GM23338 (cell line): ENCODE data around the gene FBXO24. TPM values are rescaled to one million over a fixed set of nuclear protein-coding genes. Genes with fewer than 3 reads are reported as not detected.
A peak's percentile ranks its signal among the peaks of the same experiment; 100 is the strongest.
"Not testable (repeated sequence)": the region's sequence is repeated elsewhere in the genome, so short reads cannot be mapped to it uniquely, and the experiment has no call there.

Source experiments
- ATAC-seq: fragments of 200-7000 bp; cut with Tn5 transposase; 3 replicates; pipeline ENCODE4 v1.9.1; 2020
- DNase-seq: peaks from one replicate; pipeline ENCODE4 v3.0.0-alpha.2; 2015; ENCODE audit warnings: low spot score
- H2AFZ ChIP-seq: fragments of 200-600 bp; sonication (generic); 2 replicates; pipeline ENCODE4 v1.8.0; 2016; ENCODE audit warnings: antibody characterized with exemption, mild to moderate bottlenecking, moderate library complexity
- H3F3A ChIP-seq: fragments of 200-600 bp; sonication (generic); replicated peaks from 2 replicates; pipeline ENCODE4 v1.8.0; 2017; ENCODE audit warnings: antibody characterized with exemption, mixed run types, low read depth
- H3K27ac ChIP-seq: fragments of 200-600 bp; sonication (generic); 2 replicates; pipeline ENCODE4 v1.6.1; 2016; ENCODE audit warnings: low read depth
- H3K27me3 ChIP-seq: fragments of 200-600 bp; sonication (generic); 2 replicates; pipeline ENCODE4 v1.8.0; 2016; ENCODE audit warnings: mild to moderate bottlenecking, mixed run types, moderate library complexity; ENCODE audit not compliant: insufficient read depth
- H3K36me3 ChIP-seq: fragments of 200-600 bp; sonication (generic); 2 replicates; pipeline ENCODE4 v1.8.0; 2016; ENCODE audit warnings: mild to moderate bottlenecking; ENCODE audit not compliant: insufficient read depth
- H3K4me1 ChIP-seq: fragments of 200-600 bp; sonication (generic); 2 replicates; pipeline ENCODE4 v1.8.0; 2016; ENCODE audit warnings: mild to moderate bottlenecking, moderate library complexity; ENCODE audit not compliant: insufficient read depth
- H3K4me2 ChIP-seq: fragments of 200-600 bp; sonication (generic); 2 replicates; pipeline ENCODE4 v1.7.1; 2017; ENCODE audit warnings: mixed run types
- H3K4me3 ChIP-seq: fragments of 200-600 bp; sonication (generic); 2 replicates; pipeline ENCODE4 v1.6.1; 2016; ENCODE audit warnings: mixed run types
- H3K79me2 ChIP-seq: fragments of 200-600 bp; sonication (generic); replicated peaks from 2 replicates; pipeline ENCODE4 v1.8.0; 2017; ENCODE audit warnings: mild to moderate bottlenecking; ENCODE audit not compliant: insufficient read depth
- H3K9me2 ChIP-seq: fragments of 200-600 bp; sonication (generic); 2 replicates; pipeline ENCODE4 v1.8.0; 2017; ENCODE audit not compliant: insufficient read depth
- H4K20me1 ChIP-seq: fragments of 200-600 bp; sonication (generic); replicated peaks from 2 replicates; pipeline ENCODE4 v1.8.0; 2017; ENCODE audit warnings: mild to moderate bottlenecking; ENCODE audit not compliant: insufficient read depth
- H3K27ac Mint-ChIP-seq: 2 replicates; pipeline ENCODE4 v1.8.0; 2020; ENCODE audit warnings: inconsistent platforms, mild to moderate bottlenecking, moderate library complexity, mixed read lengths
- H3K27me3 Mint-ChIP-seq: 3 replicates; pipeline ENCODE4 v1.8.0; 2022; ENCODE audit warnings: low read depth, mild to moderate bottlenecking, moderate library complexity, mixed read lengths, inconsistent platforms; ENCODE audit not compliant: insufficient read depth, poor library complexity
- H3K36me3 Mint-ChIP-seq: 3 replicates; pipeline ENCODE4 v1.8.0; 2021; ENCODE audit warnings: low read depth, mild to moderate bottlenecking, inconsistent platforms, moderate library complexity, mixed read lengths
- H3K4me1 Mint-ChIP-seq: 3 replicates; pipeline ENCODE4 v1.8.0; 2020; ENCODE audit warnings: mild to moderate bottlenecking, inconsistent platforms, mixed read lengths
- H3K4me3 Mint-ChIP-seq: 3 replicates; pipeline ENCODE4 v1.8.0; 2021; ENCODE audit warnings: moderate library complexity, mild to moderate bottlenecking, inconsistent platforms, mixed read lengths
- H3K9me3 Mint-ChIP-seq: 3 replicates; pipeline ENCODE4 v1.8.0; 2020; ENCODE audit warnings: moderate library complexity, mild to moderate bottlenecking, inconsistent platforms, mixed read lengths
- CREB1 ChIP-seq: fragments of 250-450 bp; sonication (Bioruptor Pico); IDR thresholded peaks from 2 replicates; pipeline ENCODE4 v1.5.0; 2020; ENCODE audit warnings: low read depth, mild to moderate bottlenecking, moderate library complexity
- CTCF ChIP-seq, 2 experiments: fragments of 200-600 bp in 1 of 2; sonication (generic) in 1 of 2; conservative IDR thresholded peaks; 2 replicates each; pipeline versions ENCODE4 v1.5.1 to v1.6.1; 2016 to 2017; ENCODE audit warnings: antibody characterized with exemption in 2 of 2, low read depth in 2 of 2, mild to moderate bottlenecking in 2 of 2, moderate library complexity in 1 of 2
- ETS1 ChIP-seq: IDR thresholded peaks from 2 replicates; pipeline ENCODE4 v1.6.1; 2016; ENCODE audit warnings: antibody characterized with exemption
- JUNB ChIP-seq: IDR thresholded peaks from one replicate; pipeline ENCODE4 v1.6.1; 2016; ENCODE audit warnings: antibody characterized with exemption; ENCODE audit not compliant: unreplicated experiment
- POLR2AphosphoS5 ChIP-seq: IDR thresholded peaks from 2 replicates; pipeline ENCODE4 v1.6.1; 2016; ENCODE audit warnings: antibody characterized with exemption, low read depth
- REST ChIP-seq: IDR thresholded peaks from one replicate; pipeline ENCODE4 v1.6.1; 2018; ENCODE audit warnings: antibody characterized with exemption; ENCODE audit not compliant: unreplicated experiment
- STAT1 ChIP-seq: IDR thresholded peaks from one replicate; pipeline ENCODE4 v1.6.1; 2016; ENCODE audit warnings: antibody characterized with exemption; ENCODE audit not compliant: unreplicated experiment
- ZNF114 ChIP-seq: fragments of 250-450 bp; sonication (Bioruptor Pico); IDR thresholded peaks from 2 replicates; pipeline ENCODE4 v1.5.0; 2020; ENCODE audit warnings: mild to moderate bottlenecking, moderate library complexity
- ZNF331 ChIP-seq: fragments of 250-450 bp; sonication (Bioruptor Pico); IDR thresholded peaks from 2 replicates; pipeline ENCODE4 v1.5.0; 2020; ENCODE audit warnings: low read depth, mild to moderate bottlenecking, moderate library complexity
- polyA plus RNA-seq: library from polyadenylated mRNA; unstranded; fragments of >200 nt; fragmentation: Nextera tagmentation; extraction: Ambion mirVana; gene quantifications from 2 replicates; pipeline ENCODE4 v1.2.1, GENCODE V29; 2016
- total RNA-seq: library from RNA; depleted of rRNA; stranded (reverse); fragments of >200 nt; shearing (Covaris generic); gene quantifications from 2 replicates; pipeline ENCODE4 v1.2.3, GENCODE V29; 2014

FBXO24 gene
- total and polyA plus RNA-seq, 2 experiments from 2014 or later, result 2.1 to 2.4 TPM

- H3K36me3 ChIP-seq, result no peaks in the 10 kb centered on the region
- no peak for TF ChIP-seq ZNF331 (CRISPR knock-in tag)
- no peak for TF ChIP-seq ETS1
- no peak for TF ChIP-seq POLR2AphosphoS5
- TF ChIP-seq ZNF114 (CRISPR knock-in tag), result no peak
- TF ChIP-seq CREB1 (CRISPR knock-in tag), result no peak
- no peak for TF ChIP-seq JUNB
- no peak for TF ChIP-seq CTCF (conservative IDR thresholded peaks at IDR 0.05; ENCODE audit: low read depth in 2 of 2)
- no peak for TF ChIP-seq REST
- no peak for TF ChIP-seq STAT1
- no peak overlapping the region for H3K27ac ChIP-seq
- no peaks in the 10 kb centered on the region for H3K9me2 ChIP-seq
- no peaks in the 10 kb centered on the region for H3K27me3 ChIP-seq
- peaks cover 50% of the 10 kb centered on the region for H3K4me1 Mint-ChIP-seq
- no peak overlapping the region for H3K4me3 Mint-ChIP-seq
- H3K27me3 Mint-ChIP-seq, result peaks cover 3% of the 10 kb centered on the region
- DNase-seq (no peak), ATAC-seq (peak; percentile 42)
- peaks cover 6% of the 10 kb centered on the region for H3K36me3 Mint-ChIP-seq
- H2AFZ ChIP-seq, result no peak overlapping the region
- no peaks in the 10 kb centered on the region for H4K20me1 ChIP-seq
- H3K4me3 ChIP-seq, result no peak overlapping the region
- H3K9me3 Mint-ChIP-seq, result no peaks in the 10 kb centered on the region; the same call in 2 of the 3 replicates
- H3K4me1 ChIP-seq, result peaks cover 39% of the 10 kb centered on the region
- peak overlapping the region; percentile 59; the same call in 1 of the 2 replicates for H3K27ac Mint-ChIP-seq
- H3F3A ChIP-seq, result peaks cover 12% of the 10 kb centered on the region; the same call in 1 of the 2 replicates
- H3K79me2 ChIP-seq, result peaks cover 13% of the 10 kb centered on the region
- no peak overlapping the region for H3K4me2 ChIP-seq
Observed at GRCh38 chr7:100547872-100548271, 38.3 kb upstream of the FBXO24 start.

- H3K4me3 Mint-ChIP-seq, result not testable (repeated sequence)
- H3F3A ChIP-seq, result peaks cover 12% of the 10 kb centered on the region; the same call in 1 of the 2 replicates
Observed at GRCh38 chr7:100548446-100548845, 37.7 kb upstream of the FBXO24 start.

More at GRCh38 chr7:100548446-100548845, 37.7 kb upstream of the FBXO24 start:
- H3K79me2 ChIP-seq, result peaks cover 13% of the 10 kb centered on the region
- H3K36me3 ChIP-seq, H2AFZ ChIP-seq, ATAC-seq, DNase-seq, H3K36me3 Mint-ChIP-seq, H3K27me3 Mint-ChIP-seq, H3K9me2 ChIP-seq, H3K27me3 ChIP-seq, H3K27ac Mint-ChIP-seq, H3K9me3 Mint-ChIP-seq, H3K27ac ChIP-seq, H3K4me2 ChIP-seq, H4K20me1 ChIP-seq, H3K4me3 ChIP-seq: not testable (repeated sequence)
- H3K4me1 Mint-ChIP-seq, result peaks cover 45% of the 10 kb centered on the region
- peaks cover 33% of the 10 kb centered on the region for H3K4me1 ChIP-seq
